Loucy (cell line): ENCODE measurements around the gene MRPS34.

Source experiments
- H2AFZ ChIP-seq: fragments of 200-600 bp; sonication (generic); 2 replicates; pipeline ENCODE4 v1.6.0; 2016; ENCODE audit warnings: antibody characterized with exemption, mild to moderate bottlenecking, low read length, moderate library complexity
- H3F3A ChIP-seq: fragments of 200-600 bp; 2 replicates; pipeline ENCODE4 v1.6.0; 2016; ENCODE audit warnings: antibody characterized with exemption, low read depth, mild to moderate bottlenecking
- H3K27me3 ChIP-seq: fragments of 200-600 bp; sonication (generic); 2 replicates; pipeline ENCODE4 v1.6.1; 2014; ENCODE audit warnings: low read length, mild to moderate bottlenecking; ENCODE audit not compliant: insufficient read depth, poor library complexity, severe bottlenecking
- H3K36me3 ChIP-seq: fragments of 200-600 bp; sonication (generic); 2 replicates; pipeline ENCODE4 v1.6.1; 2016; ENCODE audit warnings: low read length; ENCODE audit not compliant: insufficient read depth
- H3K4me1 ChIP-seq: fragments of 200-600 bp; sonication (generic); 2 replicates; pipeline ENCODE4 v1.5.1; 2014; ENCODE audit warnings: low read length, mild to moderate bottlenecking; ENCODE audit not compliant: insufficient read depth, poor library complexity, severe bottlenecking
- H3K4me2 ChIP-seq: fragments of 200-600 bp; sonication (generic); 2 replicates; pipeline ENCODE4 v1.6.0; 2014; ENCODE audit warnings: antibody characterized with exemption, low read length, low read depth, mild to moderate bottlenecking; ENCODE audit not compliant: poor library complexity, severe bottlenecking
- H3K4me3 ChIP-seq: fragments of 200-600 bp; sonication (generic); 2 replicates; pipeline ENCODE4 v1.5.1; 2014; ENCODE audit warnings: low read length, mild to moderate bottlenecking, mixed read lengths; ENCODE audit not compliant: poor library complexity, severe bottlenecking
- H3K79me2 ChIP-seq: fragments of 200-600 bp; sonication (generic); 2 replicates; pipeline ENCODE4 v1.6.1; 2014; ENCODE audit warnings: low read length; ENCODE audit not compliant: insufficient read depth
- H3K9ac ChIP-seq: fragments of 200-600 bp; sonication (generic); 2 replicates; pipeline ENCODE4 v1.6.0; 2014; ENCODE audit warnings: mild to moderate bottlenecking, low read depth, low read length, moderate library complexity; ENCODE audit not compliant: poor library complexity, severe bottlenecking
- H3K9me2 ChIP-seq: fragments of 200-600 bp; sonication (generic); replicated peaks from 2 replicates; pipeline ENCODE4 v1.6.1; 2016; ENCODE audit warnings: low read depth, low read length, mixed read lengths
- H3K9me3 ChIP-seq: fragments of 200-600 bp; sonication (generic); 2 replicates; pipeline ENCODE4 v1.6.1; 2014; ENCODE audit warnings: mild to moderate bottlenecking, antibody characterized with exemption, low read length, low read depth; ENCODE audit not compliant: insufficient read depth
- H4K20me1 ChIP-seq: fragments of 200-600 bp; sonication (generic); 2 replicates; pipeline ENCODE4 v1.6.0; 2014; ENCODE audit warnings: antibody characterized with exemption, low read length, mild to moderate bottlenecking; ENCODE audit not compliant: insufficient read depth, poor library complexity, severe bottlenecking
- EZH2phosphoT487 ChIP-seq: fragments of 200-600 bp; IDR thresholded peaks from 2 replicates; pipeline ENCODE4 v1.6.1; 2018; ENCODE audit warnings: antibody characterized with exemption, mild to moderate bottlenecking, moderate library complexity, borderline replicate concordance
- TF ChIP-seq, protein P1 (sequence below): fragments of 200-600 bp; sonication (generic); conservative IDR thresholded peaks from 2 replicates; pipeline ENCODE4 v1.5.1; 2014; ENCODE audit warnings: mild to moderate bottlenecking, antibody characterized with exemption, low read length

MRPS34 gene

DNA sequence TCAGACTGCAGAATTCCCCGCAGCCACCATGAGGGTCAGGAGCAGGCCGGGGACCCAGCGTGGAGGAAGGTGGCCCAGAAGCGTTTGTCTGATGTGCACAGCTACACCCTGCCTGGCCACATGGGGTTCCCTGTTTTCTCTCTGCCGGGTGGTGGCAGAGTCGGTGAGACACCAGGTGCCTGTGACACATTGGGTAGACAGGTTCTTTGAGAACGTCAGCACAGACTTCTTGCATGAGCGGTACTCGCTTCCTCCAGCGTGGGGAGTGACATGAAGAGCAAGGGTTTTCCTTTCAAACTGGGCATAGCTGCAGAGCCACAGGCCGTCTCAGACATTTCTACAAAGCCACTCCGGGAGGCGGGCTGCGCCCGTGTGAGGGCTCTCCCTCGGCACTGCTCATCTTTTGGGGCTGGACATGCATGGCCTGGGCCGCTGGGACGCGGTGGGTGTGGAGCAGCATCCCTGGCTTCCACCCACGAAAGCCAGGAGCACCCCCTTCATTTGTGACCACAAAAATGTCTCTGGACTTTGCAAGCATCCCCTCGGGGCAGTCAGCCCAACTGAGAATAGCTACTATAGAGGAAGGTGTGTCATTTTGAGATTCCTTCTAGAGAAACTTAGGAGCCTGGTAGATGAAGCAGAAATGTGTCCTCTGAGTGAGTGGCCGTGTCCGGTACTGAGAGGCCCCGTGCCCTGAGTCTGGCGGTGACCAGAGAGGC is 27.6 kb downstream of the MRPS34 start:
- Histone ChIP-seq H3K27me3 (no peaks in the 10 kb centered on the region), H3K9me2 (no peaks in the 10 kb centered on the region), H3K9ac (no peak overlapping the region), H3K36me3 (peaks cover 4% of the 10 kb centered on the region; the same call in 1 of the 2 replicates), H3K4me3 (no peak overlapping the region), H3K79me2 (no peaks in the 10 kb centered on the region), H3K9me3 (no peaks in the 10 kb centered on the region), H2AFZ (no peak overlapping the region), H3K4me1 (no peaks in the 10 kb centered on the region), H3K4me2 (no peak overlapping the region), H4K20me1 (no peaks in the 10 kb centered on the region), H3F3A (no peaks in the 10 kb centered on the region)
- TF ChIP-seq, protein P1, sequence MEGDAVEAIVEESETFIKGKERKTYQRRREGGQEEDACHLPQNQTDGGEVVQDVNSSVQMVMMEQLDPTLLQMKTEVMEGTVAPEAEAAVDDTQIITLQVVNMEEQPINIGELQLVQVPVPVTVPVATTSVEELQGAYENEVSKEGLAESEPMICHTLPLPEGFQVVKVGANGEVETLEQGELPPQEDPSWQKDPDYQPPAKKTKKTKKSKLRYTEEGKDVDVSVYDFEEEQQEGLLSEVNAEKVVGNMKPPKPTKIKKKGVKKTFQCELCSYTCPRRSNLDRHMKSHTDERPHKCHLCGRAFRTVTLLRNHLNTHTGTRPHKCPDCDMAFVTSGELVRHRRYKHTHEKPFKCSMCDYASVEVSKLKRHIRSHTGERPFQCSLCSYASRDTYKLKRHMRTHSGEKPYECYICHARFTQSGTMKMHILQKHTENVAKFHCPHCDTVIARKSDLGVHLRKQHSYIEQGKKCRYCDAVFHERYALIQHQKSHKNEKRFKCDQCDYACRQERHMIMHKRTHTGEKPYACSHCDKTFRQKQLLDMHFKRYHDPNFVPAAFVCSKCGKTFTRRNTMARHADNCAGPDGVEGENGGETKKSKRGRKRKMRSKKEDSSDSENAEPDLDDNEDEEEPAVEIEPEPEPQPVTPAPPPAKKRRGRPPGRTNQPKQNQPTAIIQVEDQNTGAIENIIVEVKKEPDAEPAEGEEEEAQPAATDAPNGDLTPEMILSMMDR, result no peak
- no peak for TF ChIP-seq EZH2phosphoT487

DNA sequence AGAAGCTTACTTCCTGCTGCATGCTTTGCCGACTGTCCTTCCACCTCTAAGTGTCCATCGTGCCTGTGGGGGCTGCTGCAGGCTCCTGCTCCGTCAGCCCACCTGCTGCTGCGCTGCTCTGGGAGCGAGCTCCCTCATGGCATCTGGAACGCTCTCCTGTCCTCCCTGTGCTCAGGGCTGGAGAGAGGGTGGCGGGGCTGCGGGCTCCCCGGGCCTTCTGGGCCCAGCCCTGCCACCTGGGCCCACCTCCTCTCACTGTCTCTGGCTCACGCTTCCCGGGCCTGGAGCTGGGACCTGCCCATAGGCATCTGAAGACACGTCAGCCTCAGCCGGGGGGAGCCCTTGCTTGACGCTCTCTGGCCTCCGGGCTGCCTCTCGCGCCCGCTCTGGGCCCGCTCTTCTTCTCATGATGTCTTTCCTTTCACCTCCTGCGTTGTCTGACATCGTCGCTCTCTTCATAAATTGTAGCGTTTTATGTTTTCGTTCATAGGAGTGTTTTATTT is 28.5 kb downstream of the MRPS34 start:
- Histone ChIP-seq H4K20me1 (no peaks in the 10 kb centered on the region), H3K9me2 (no peaks in the 10 kb centered on the region), H3K4me2 (no peak overlapping the region), H3K79me2 (no peaks in the 10 kb centered on the region), H3K9ac (no peak overlapping the region), H3K4me3 (no peak overlapping the region), H2AFZ (no peak overlapping the region), H3K9me3 (no peaks in the 10 kb centered on the region), H3K4me1 (no peaks in the 10 kb centered on the region), H3K36me3 (peaks cover 4% of the 10 kb centered on the region; the same call in 1 of the 2 replicates), H3F3A (no peaks in the 10 kb centered on the region), H3K27me3 (no peaks in the 10 kb centered on the region)
- TF ChIP-seq, protein P1, result no peak
- no peak for TF ChIP-seq EZH2phosphoT487

DNA sequence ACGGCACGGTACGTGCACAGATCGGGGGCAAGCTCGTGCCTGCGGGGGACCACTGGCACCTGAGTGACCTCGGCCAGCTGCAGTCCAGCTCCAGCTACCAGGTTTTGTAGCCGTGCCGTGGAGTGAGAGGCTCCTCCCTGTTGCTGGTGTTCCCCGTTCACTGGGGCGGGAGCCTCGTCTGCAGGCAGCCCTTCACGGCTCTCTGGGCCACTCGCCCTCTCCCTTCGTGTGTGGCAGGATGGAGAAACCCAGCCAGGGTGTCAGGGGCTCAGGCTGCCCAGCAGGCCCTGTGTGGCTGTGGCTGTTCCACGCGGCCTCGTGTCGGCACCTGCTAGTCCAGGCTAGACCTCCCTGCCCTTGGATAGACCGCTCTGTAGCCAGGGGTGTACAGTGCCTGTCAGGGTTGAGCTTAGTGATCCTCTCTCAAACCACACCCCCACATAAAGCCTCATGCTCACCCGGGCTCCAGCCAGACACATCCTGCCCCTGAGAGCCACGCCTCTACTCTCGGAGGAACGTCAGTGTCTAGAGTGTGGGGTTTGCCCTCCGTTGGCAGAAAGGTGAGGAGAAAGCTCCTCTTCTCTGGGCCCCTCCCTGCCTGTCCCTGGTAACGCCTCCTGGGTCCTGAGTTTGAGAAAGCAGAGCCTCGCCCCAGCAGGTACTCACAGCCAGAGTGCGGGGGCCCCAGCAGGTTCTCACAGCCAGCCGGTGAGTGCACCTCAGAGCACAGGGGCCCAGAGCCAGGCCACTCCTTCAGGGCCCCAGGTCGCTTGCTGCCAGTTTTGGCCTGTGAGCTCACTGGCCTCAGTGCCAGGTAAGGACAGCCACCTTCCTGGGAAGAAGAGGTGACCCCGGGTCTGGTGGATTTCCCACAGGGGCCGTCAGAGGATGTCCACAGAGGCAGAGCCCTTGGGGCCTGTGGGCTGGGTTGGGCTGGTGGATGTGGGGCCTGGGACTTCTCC is 29.3 kb downstream of the MRPS34 start:
- Histone ChIP-seq H3K9me3 (no peaks in the 10 kb centered on the region), H3K36me3 (peaks cover 2% of the 10 kb centered on the region; the same call in 1 of the 2 replicates), H3F3A (no peaks in the 10 kb centered on the region), H3K4me3 (no peak overlapping the region), H4K20me1 (no peaks in the 10 kb centered on the region), H3K79me2 (no peaks in the 10 kb centered on the region), H3K9ac (no peak overlapping the region), H2AFZ (no peak overlapping the region), H3K4me2 (no peak overlapping the region), H3K27me3 (no peaks in the 10 kb centered on the region), H3K9me2 (no peaks in the 10 kb centered on the region), H3K4me1 (no peaks in the 10 kb centered on the region)
- TF ChIP-seq, protein P1, result no peak
- TF ChIP-seq EZH2phosphoT487, result no peak
